ENCODE measurements around the gene MRPS14. TPM values are rescaled to one million over a fixed set of nuclear protein-coding genes. Genes with fewer than 3 reads are reported as not detected.

MRPS14 gene
- 16.4 and 23.7 TPM in 2 replicates for total RNA-seq

GRCh38 chr1:175023043-175023921 lies at the start of gene MRPS14:
Gene MRPS14 (minus strand): TSS chr1:175023425. CDS start chr1:175023408, 17 bp downstream.

GRCh38 chr1:175067362-175068106 lies 44.3 kb upstream of the MRPS14 start, which contains the start of gene TNN:
Gene TNN (plus strand): TSS chr1:175067833. CDS start chr1:175077419, 9,586 bp downstream.

GRCh38 chr1:174999936-175000696 lies 23.1 kb downstream of the MRPS14 start, which contains the start of gene CACYBP:
Gene CACYBP (plus strand): TSS chr1:174999947. CDS start chr1:175000181, 234 bp downstream.

Other genes with a start within 250 kb of the MRPS14 start
- 181 and 205 TPM in 2 replicates for gene CACYBP, start 23.5 kb downstream of the MRPS14 start, total RNA-seq
- gene TNN, start 44.4 kb upstream of the MRPS14 start, total RNA-seq, result 0.03 TPM in 1 of 2 replicates, not detected in the other
- 1.5 TPM in 2 replicates for gene KIAA0040, start 169.4 kb upstream of the MRPS14 start, total RNA-seq

Data from smooth muscle cell of the pulmonary artery (primary cell).